T1000 (cell line): ENCODE measurements around the gene ANKRD28.
"Not testable (repeated sequence)": the region's sequence is repeated elsewhere in the genome, so short reads cannot be mapped to it uniquely, and the experiment has no call there.

Experiments
- DNase-seq: peaks from one replicate; lab custom pipeline; 2025; ENCODE audit warnings: mixed read lengths; lab: John Stamatoyannopoulos, UW

The ANKRD28 gene

GRCh38 chr3:15634671-15635070 lies 163.1 kb downstream of the ANKRD28 start:
- no peak for DNase-seq

GRCh38 chr3:15633766-15634598 lies 163.8 kb downstream of the ANKRD28 start:
- DNase-seq, result no peak

GRCh38 chr3:15633159-15633558 lies 164.6 kb downstream of the ANKRD28 start:
- no peak for DNase-seq

GRCh38 chr3:15632212-15632580 lies 165.6 kb downstream of the ANKRD28 start:
- no peak for DNase-seq

DNA sequence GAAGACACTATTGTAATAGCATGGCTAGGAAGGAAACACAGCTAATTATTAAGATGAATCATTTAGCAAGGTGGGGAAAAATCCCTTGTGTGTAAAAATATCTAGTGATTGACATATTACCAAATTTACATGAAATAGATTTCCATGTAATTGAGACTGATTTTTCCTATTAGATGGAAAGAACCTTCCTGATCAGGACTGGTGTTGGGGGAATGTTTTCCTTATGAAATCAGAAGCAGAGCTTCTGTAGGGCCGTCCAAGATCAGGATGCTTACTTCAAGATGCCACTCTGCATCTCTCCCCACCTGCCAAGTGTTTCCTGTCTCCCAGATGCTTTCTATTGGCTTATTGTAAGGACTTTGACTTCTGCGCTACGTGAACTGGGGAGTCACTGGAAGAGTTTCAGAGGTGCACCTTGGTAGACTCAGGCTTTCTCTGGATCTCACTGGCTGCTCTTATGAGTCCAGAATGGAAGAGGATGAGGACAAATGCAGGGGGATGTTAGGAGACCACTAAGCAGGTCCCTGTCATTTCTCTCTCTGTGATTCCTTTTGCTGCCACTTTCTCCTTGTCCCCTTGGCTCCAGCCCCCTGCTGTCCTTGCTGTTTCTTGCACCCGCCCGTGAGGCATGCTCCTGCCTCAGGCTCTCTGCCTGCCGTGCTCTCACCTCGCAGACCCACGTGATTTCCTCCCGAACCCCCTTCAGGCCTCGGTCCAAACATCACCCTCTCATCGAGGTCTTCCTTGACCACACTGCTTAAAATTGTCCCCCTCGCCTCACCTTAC lies 166.2 kb downstream of the ANKRD28 start:
- no peak for DNase-seq

- no peak for DNase-seq
Observed at GRCh38 chr3:15630646-15631350, 167.0 kb downstream of the ANKRD28 start.

DNA sequence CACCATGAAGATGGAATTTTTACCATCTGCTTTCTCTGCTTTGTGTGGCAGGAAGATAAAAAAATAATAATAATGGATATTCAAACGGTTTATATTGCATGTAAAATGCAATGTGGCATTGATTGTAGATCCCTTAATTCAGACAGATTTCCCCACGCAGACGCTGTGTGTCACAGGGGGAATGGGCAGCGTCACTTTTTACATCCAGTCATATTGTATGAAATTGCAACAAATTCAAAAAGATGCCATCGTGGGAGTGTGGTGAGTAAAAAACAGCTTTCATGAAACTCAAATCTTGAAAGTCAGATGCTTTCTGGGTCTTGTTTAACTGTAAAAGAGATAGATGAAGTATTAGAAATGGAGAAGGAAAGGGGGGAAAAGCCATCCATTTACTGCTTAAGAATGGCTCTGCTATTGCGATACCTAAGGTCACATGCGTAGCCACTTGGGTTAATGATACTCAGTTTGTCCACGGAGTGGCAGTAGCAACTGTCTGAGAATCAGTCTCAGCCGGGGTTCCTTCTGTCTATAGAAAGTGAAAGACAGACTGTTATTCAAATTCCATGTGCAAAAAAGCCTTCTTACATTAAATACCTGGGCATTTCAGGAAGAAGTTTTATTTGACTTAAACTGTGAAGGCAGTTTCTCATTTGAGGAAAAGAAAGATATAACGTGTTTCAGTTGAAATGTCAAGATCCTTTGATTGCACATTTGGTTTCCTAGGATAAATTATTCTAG lies 167.8 kb downstream of the ANKRD28 start:
- DNase-seq, result peak; percentile 43

DNA sequence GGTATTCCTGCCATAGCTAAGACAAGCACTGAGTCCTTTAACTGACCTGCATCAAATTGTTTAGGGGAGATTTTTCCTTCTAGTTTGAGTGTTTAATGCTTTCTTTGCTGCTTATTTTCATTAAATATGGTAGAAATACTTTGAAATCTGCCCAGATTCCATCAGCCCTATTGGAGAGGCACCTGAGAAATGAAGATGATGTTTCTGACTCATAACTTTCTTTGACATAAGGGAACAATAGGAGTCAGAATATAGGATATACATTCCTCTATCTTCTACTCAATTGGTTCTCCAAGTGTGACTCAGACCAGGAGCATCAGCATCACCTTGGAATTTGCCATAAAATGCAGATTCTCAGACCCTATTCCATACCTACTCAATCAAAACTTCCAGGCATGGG lies 168.8 kb downstream of the ANKRD28 start:
- no peak for DNase-seq

- DNase-seq, result no peak
Observed at GRCh38 chr3:15623535-15624440, 174.0 kb downstream of the ANKRD28 start.

DNA sequence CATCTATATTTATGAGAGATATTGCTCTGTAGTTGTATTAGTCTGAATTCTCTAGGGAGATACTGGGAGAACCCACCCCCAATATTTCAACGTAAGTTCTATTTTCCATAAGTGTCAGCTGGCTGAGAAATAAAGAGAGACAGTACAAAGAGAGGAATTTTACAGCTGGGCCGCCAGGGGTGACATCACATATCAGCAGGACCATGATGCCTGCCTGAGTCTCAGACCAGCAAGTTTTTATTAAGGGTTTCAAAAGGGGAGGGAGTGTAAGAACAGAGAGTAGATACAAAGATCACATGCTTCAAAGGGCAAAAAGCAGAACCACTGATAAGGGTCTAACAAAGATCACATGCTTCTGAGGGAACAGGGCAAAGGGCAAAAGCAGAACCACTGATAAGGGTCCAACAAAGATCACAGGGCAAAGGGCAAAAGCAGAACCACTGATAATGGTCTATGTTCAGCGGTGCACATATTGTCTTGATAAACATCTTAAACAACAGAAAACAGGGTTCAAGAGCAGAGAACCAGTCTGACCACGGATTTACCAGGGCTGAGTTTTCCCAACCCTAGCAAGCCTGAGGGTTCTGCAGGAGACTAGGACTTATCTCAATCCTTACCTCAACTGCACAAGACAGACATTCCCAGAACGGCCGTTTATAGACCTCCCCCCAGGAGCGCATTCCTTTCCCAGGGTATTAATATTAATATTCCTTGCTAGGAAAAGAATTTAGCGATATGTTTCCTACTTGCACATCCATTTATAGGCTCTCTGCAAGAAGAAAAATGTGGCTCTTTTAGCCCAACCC lies 177.9 kb downstream of the ANKRD28 start:
- DNase-seq, result not testable (repeated sequence)
